K562 (cell line): Measurements from ENCODE around the gene HSPB8. TPM values are rescaled to one million over a fixed set of nuclear protein-coding genes. Genes with fewer than 3 reads are reported as not detected.

ENCODE experiments used
- ATAC-seq: fragments of 200-7000 bp; cut with Tn5 transposase; 3 replicates; pipeline ENCODE4 v1.9.1; 2020; ENCODE audit warnings: moderate library complexity
- BruUV-seq: library from RNA; stranded (reverse); fragments of 400-500 nt; replicated peaks from 2 replicates; lab custom pipeline; 2021; lab: Mats Ljungman, UMichigan
- CTCF ChIA-PET: fragments of 300-600 bp; formaldehyde crosslinking; extraction: SDS; loops from one replicate; lab custom pipeline; 2021; ENCODE audit warnings: low intra/inter-chr PET ratio; lab: Yijun Ruan, JAX
- POLR2A ChIA-PET: fragments of 300-600, 350-650 bp; sonication (Branson Sonifier 250); formaldehyde crosslinking; extraction: SDS; loops from one replicate; lab custom pipeline; 2021; ENCODE audit warnings: antibody characterized with exemption, inconsistent platforms; lab: Yijun Ruan, JAX
- DNase-seq, 4 experiments: peaks; one replicate each; pipeline versions ENCODE4 v3.0.0 to v3.0.0-alpha.2; 2011 to 2018; ENCODE audit warnings: low spot score in 3 of 4, mixed read lengths in 3 of 4; ENCODE audit errors: extremely low read depth in 1 of 4
- FAIRE-seq: peaks from 2 replicates; lab custom pipeline; 2011; peaks lifted over from hg19 to GRCh38; lab: Jason Lieb, UNC
- H2AFZ ChIP-seq: 2 replicates; pipeline ENCODE4 v1.6.0; 2011; ENCODE audit warnings: low read depth, low read length, control low read depth, inconsistent platforms
- H3K27ac ChIP-seq: fragments of 200-600 bp; 3 replicates; pipeline ENCODE4 v1.8.0; 2011; ENCODE audit warnings: low read depth, mild to moderate bottlenecking, control low read depth, inconsistent platforms, low read length, moderate library complexity, mixed read lengths; ENCODE audit errors: extremely low read depth
- H3K27me3 ChIP-seq, 2 experiments: fragments of 300-600 bp in 1 of 2; 2 replicates in 1 of 2; 3 replicates in 1 of 2; pipeline versions ENCODE4 v1.6.0 to v1.8.0; 2011; ENCODE audit warnings: inconsistent platforms in 2 of 2, low read length in 2 of 2, mild to moderate bottlenecking in 1 of 2, mixed read lengths in 1 of 2, moderate library complexity in 1 of 2; ENCODE audit not compliant: control insufficient read depth in 2 of 2, insufficient read depth in 2 of 2
- H3K36me3 ChIP-seq: fragments of 300-600 bp; 3 replicates; pipeline ENCODE4 v1.8.0; 2011; ENCODE audit warnings: mild to moderate bottlenecking, low read length, inconsistent platforms; ENCODE audit not compliant: control insufficient read depth, insufficient read depth
- H3K4me1 ChIP-seq, 2 experiments: fragments of 200-600 bp in 1 of 2; replicated peaks in 1 of 2; 2 replicates in 1 of 2; 3 replicates in 1 of 2; pipeline versions ENCODE4 v1.5.1 to v1.8.0; 2011; ENCODE audit warnings: inconsistent platforms in 2 of 2, low read length in 2 of 2, mild to moderate bottlenecking in 1 of 2, mixed read lengths in 1 of 2, moderate library complexity in 1 of 2; ENCODE audit not compliant: control insufficient read depth in 2 of 2, insufficient read depth in 2 of 2
- H3K4me2 ChIP-seq: 2 replicates; pipeline ENCODE4 v1.6.1; 2011; ENCODE audit warnings: low read length, control low read depth, inconsistent platforms, mixed read lengths; ENCODE audit not compliant: insufficient read depth
- H3K4me3 ChIP-seq: fragments of 200-600 bp; sonication (generic), shearing (Covaris generic); 2 replicates; pipeline ENCODE4 v1.5.1; 2016; ENCODE audit warnings: control low read depth, inconsistent platforms
- H3K79me2 ChIP-seq: fragments of 200-600 bp; 3 replicates; pipeline ENCODE4 v1.8.0; 2011; ENCODE audit warnings: low read length, inconsistent platforms; ENCODE audit not compliant: control insufficient read depth, insufficient read depth
- H3K9ac ChIP-seq, 2 experiments: 2 replicates each; pipeline versions ENCODE4 v1.6.0 to v1.6.1; 2011; ENCODE audit warnings: low read depth in 2 of 2, low read length in 2 of 2, control low read depth in 1 of 2, inconsistent platforms in 1 of 2, mild to moderate bottlenecking in 1 of 2, mixed read lengths in 1 of 2; ENCODE audit not compliant: insufficient read depth in 1 of 2
- H3K9me1 ChIP-seq: one replicate; pipeline ENCODE4 v1.6.0; 2011; ENCODE audit warnings: inconsistent platforms, mild to moderate bottlenecking, low read length, moderate library complexity; ENCODE audit not compliant: control insufficient read depth, insufficient read depth
- H3K9me3 ChIP-seq: replicated peaks from 2 replicates; pipeline ENCODE4 v1.5.1; 2011; ENCODE audit warnings: low read depth, low read length, inconsistent platforms; ENCODE audit not compliant: control insufficient read depth, insufficient read depth
- H4K20me1 ChIP-seq: replicated peaks from 2 replicates; pipeline ENCODE4 v1.6.1; 2011; ENCODE audit warnings: low read length, inconsistent platforms, mixed read lengths; ENCODE audit not compliant: control insufficient read depth, insufficient read depth
- GATA2 ChIP-seq: sonication (generic); formaldehyde crosslinking; IDR thresholded peaks from 2 replicates; pipeline ENCODE4 v1.4.0; 2020; ENCODE audit warnings: mild to moderate bottlenecking, missing genetic modification reagents
- HDAC3 ChIP-seq: fragments of 450-650 bp; IDR thresholded peaks from 2 replicates; pipeline ENCODE4 v1.6.1; 2018; ENCODE audit warnings: borderline replicate concordance, mild to moderate bottlenecking, moderate library complexity; ENCODE audit not compliant: partially characterized antibody
- HDGF ChIP-seq: fragments of 450-650 bp; IDR thresholded peaks from 2 replicates; pipeline ENCODE4 v1.6.1; 2016
- MAFG ChIP-seq: fragments of 450-650 bp; conservative IDR thresholded peaks from 2 replicates; pipeline ENCODE4 v1.6.1; 2016; ENCODE audit warnings: missing genetic modification characterization, missing compliant biosample characterization
- NCOA1 ChIP-seq: fragments of 450-650 bp; IDR thresholded peaks from 2 replicates; pipeline ENCODE4 v1.6.1; 2016; ENCODE audit warnings: low read depth
- SIN3A ChIP-seq, 2 experiments: fragments of 150-350 bp in 1 of 2; IDR thresholded peaks; 2 replicates each; pipeline ENCODE4 v1.6.1; 2011 to 2016; ENCODE audit warnings: borderline replicate concordance in 2 of 2, low read depth in 2 of 2, low read length in 2 of 2, mild to moderate bottlenecking in 2 of 2, moderate library complexity in 2 of 2; ENCODE audit not compliant: control insufficient read depth in 1 of 2
- U2AF2 ChIP-seq: fragments of 200-400 bp; formaldehyde crosslinking; optimal IDR thresholded peaks from 2 replicates; pipeline ENCODE3; 2017; ENCODE audit warnings: low read depth, mild to moderate bottlenecking, low read length
- ZNF197 ChIP-seq: fragments of 200-800 bp; sonication (Bioruptor generic); IDR thresholded peaks from 2 replicates; pipeline ENCODE4 v1.6.1; 2016; ENCODE audit warnings: low read depth, missing genetic modification characterization, missing compliant biosample characterization
- WGBS: fragments of 100-300 bp; shearing (Covaris generic); methylation state at CpG from one replicate; pipeline ENCODE4 v1.1.6; 2016; ENCODE audit warnings: low coverage, mixed read lengths; ENCODE audit not compliant: insufficient coverage; ENCODE audit errors: missing lambda C conversion rate; 5-methylcytosine and 5-hydroxymethylcytosine counted together
- in situ Hi-C: fragments of 300-500 bp; cut with MboI; formaldehyde crosslinking; loops from 4 replicates; pipeline ENCODE4 v1.15.0; 2018; ENCODE audit warnings: inconsistent platforms, mixed read lengths
- intact Hi-C: fragments of 100-400 bp; cut with micrococcal nuclease; formaldehyde crosslinking; loops from 2 replicates; pipeline ENCODE4 v1.14.2; 2022
- polyA plus RNA-seq, 8 experiments: library from polyadenylated mRNA; depleted of rRNA in 4 of 8; stranded (reverse) in 5 of 8; unstranded in 3 of 8; fragments of >200 nt; fragmentation: Nextera tagmentation in 2 of 8; fragmentation: Illumina TruSeq in 1 of 8; extraction: Ambion mirVana in 2 of 8; extraction: Trizol in 1 of 8; gene quantifications; 2 replicates each; pipeline versions ENCODE4 v1.2.1 to v1.2.3, GENCODE V29; 2011 to 2014; ENCODE audit warnings: inconsistent platforms in 1 of 8, missing spikeins in 1 of 8
- total RNA-seq, 7 experiments: library from RNA; depleted of rRNA in 6 of 7; stranded (reverse); fragments of >200 nt in 6 of 7; fragmentation: Illumina TruSeq in 2 of 7; extraction: Trizol in 2 of 7; gene quantifications; 2 replicates each; pipeline versions ENCODE4 v1.2.1 to v1.2.3, GENCODE V29; 2011 to 2021; ENCODE audit warnings: low replicate concordance in 1 of 7
- TF ChIP-seq, protein P1 (sequence below): fragments of 450-650 bp; IDR thresholded peaks from 2 replicates; pipeline ENCODE4 v1.6.1; 2016; ENCODE audit warnings: missing biosample characterization, missing genetic modification characterization
- TF ChIP-seq, protein P2 (sequence below): fragments of 250-450 bp; sonication (Bioruptor Pico); IDR thresholded peaks from 2 replicates; pipeline ENCODE4 v1.8.0; 2021; ENCODE audit warnings: mild to moderate bottlenecking, moderate library complexity

The HSPB8 gene
- total and polyA plus RNA-seq, 9 of the 15 experiments (the other 6 are each of a cell fraction or from before 2014, with no cell fraction given), result 0.13 TPM; not detected in 8

DNA sequence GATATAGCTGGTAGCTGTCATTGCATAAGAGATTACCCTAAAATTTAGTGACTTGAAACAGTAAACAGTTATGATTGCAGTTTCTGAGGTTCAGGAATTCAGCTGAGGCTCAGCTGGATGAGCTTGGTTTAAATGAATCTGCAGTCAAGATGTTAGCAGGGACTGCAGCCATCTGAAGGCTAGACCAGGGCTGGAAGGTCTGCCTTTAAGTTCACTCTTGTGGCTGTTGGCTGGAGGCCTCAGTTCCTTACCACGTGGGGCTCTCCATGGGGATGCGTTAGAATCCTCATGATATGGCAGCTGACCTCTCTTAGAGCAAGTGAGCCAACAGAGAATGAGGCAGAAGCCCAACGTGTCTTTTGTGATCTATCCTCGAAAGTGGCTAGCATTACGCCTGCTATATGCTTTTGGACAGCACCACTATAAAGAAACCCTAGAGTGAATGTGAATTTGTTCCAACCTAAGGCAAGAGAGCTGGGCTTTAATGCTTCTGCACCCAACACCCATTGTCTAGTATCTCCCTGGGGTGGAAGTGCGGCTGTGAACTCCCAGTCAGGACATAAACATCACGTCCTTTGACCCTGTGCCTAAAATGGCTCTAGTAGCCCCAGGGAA lies 26.0 kb downstream of the HSPB8 start:
- intact Hi-C loops, result no loop called here
- Histone ChIP-seq H3K27me3 (no peaks in the 10 kb centered on the region; a peak in 2 of 5 replicates), H3K4me3 (no peak overlapping the region), H3K4me1 (no peaks in the 10 kb centered on the region), H3K79me2 (no peaks in the 10 kb centered on the region), H3K9ac (no peak overlapping the region), H3K4me2 (no peak overlapping the region), H3K9me1 (no peaks in the 10 kb centered on the region), H3K36me3 (no peaks in the 10 kb centered on the region), H2AFZ (no peak overlapping the region), H4K20me1 (no peaks in the 10 kb centered on the region), H3K27ac (no peak overlapping the region), H3K9me3 (no peaks in the 10 kb centered on the region)
- in situ Hi-C loops, result no loop called here
- FAIRE-seq (no peak), DNase-seq (no peak), ATAC-seq (no peak)
- POLR2A ChIA-PET, result no interaction called here
- BruUV-seq, result no TSS peak
- WGBS, result 0% methylated on average over 7 of the region's 7 CpGs
- CTCF ChIA-PET, result no interaction called here
- TF ChIP-seq, protein P1, sequence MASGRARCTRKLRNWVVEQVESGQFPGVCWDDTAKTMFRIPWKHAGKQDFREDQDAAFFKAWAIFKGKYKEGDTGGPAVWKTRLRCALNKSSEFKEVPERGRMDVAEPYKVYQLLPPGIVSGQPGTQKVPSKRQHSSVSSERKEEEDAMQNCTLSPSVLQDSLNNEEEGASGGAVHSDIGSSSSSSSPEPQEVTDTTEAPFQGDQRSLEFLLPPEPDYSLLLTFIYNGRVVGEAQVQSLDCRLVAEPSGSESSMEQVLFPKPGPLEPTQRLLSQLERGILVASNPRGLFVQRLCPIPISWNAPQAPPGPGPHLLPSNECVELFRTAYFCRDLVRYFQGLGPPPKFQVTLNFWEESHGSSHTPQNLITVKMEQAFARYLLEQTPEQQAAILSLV (tag), result no peak
- TF ChIP-seq, protein P2, sequence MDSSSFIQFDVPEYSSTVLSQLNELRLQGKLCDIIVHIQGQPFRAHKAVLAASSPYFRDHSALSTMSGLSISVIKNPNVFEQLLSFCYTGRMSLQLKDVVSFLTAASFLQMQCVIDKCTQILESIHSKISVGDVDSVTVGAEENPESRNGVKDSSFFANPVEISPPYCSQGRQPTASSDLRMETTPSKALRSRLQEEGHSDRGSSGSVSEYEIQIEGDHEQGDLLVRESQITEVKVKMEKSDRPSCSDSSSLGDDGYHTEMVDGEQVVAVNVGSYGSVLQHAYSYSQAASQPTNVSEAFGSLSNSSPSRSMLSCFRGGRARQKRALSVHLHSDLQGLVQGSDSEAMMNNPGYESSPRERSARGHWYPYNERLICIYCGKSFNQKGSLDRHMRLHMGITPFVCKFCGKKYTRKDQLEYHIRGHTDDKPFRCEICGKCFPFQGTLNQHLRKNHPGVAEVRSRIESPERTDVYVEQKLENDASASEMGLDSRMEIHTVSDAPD (CRISPR knock-in tag), result no peak
- TF ChIP-seq NCOA1, result no peak
- TF ChIP-seq GATA2 (CRISPR knock-in tag), result no peak
- no peak for TF ChIP-seq U2AF2
- TF ChIP-seq HDGF, result no peak
- no peak for TF ChIP-seq MAFG
- TF ChIP-seq ZNF197, result no peak
- TF ChIP-seq HDAC3, result no peak
- no peak for TF ChIP-seq SIN3A (IDR thresholded peaks at IDR 0.05; ENCODE audit: borderline replicate concordance in 2 of 2, control insufficient read depth in 1 of 2, low read depth in 2 of 2, low read length in 2 of 2)
